Panc1 (cell line): Measurements from ENCODE around the gene GRHL1. TPM values are rescaled to one million over a fixed set of nuclear protein-coding genes. Genes with fewer than 3 reads are reported as not detected.

ENCODE experiments used
- ATAC-seq: fragments of 200-7000 bp; cut with Tn5 transposase; 2 replicates; pipeline ENCODE4 v1.9.1; 2020; ENCODE audit warnings: mild to moderate bottlenecking, moderate library complexity
- BruUV-seq: library from RNA; stranded (reverse); fragments of 400-500 nt; replicated peaks from 2 replicates; lab custom pipeline; 2021; lab: Mats Ljungman, UMichigan
- CTCF ChIA-PET: fragments of 300-600 bp; sonication (Branson Sonifier 250); formaldehyde crosslinking; loops from one replicate; lab custom pipeline; 2022; ENCODE audit warnings: antibody characterized with exemption; lab: Charles Lee
- POLR2A ChIA-PET: fragments of 300-600 bp; sonication (Branson Sonifier 250); formaldehyde crosslinking; loops from one replicate; lab custom pipeline; 2022; ENCODE audit warnings: antibody characterized with exemption; lab: Charles Lee
- DNase-seq: peaks from one replicate; pipeline ENCODE4 v3.0.0-alpha.2; 2010; ENCODE audit warnings: low read depth, low spot score
- H3K27ac ChIP-seq: 2 replicates; pipeline ENCODE4 v1.5.1; 2011; ENCODE audit warnings: mild to moderate bottlenecking, low read length, inconsistent platforms
- H3K27me3 ChIP-seq: fragments of 200-500 bp; sonication (Bioruptor generic); 2 replicates; pipeline ENCODE4 v1.6.0; 2014; ENCODE audit warnings: low read length, inconsistent platforms; ENCODE audit not compliant: control insufficient read depth, insufficient read depth
- H3K36me3 ChIP-seq: fragments of 200-500 bp; sonication (Bioruptor generic); 2 replicates; pipeline ENCODE4 v1.5.1; 2014; ENCODE audit warnings: inconsistent platforms, mild to moderate bottlenecking, low read length, moderate library complexity; ENCODE audit not compliant: control insufficient read depth, insufficient read depth
- H3K4me1 ChIP-seq: 2 replicates; pipeline ENCODE4 v1.5.1; 2011; ENCODE audit warnings: inconsistent platforms, mild to moderate bottlenecking, low read length, moderate library complexity; ENCODE audit not compliant: control insufficient read depth, insufficient read depth
- H3K4me3 ChIP-seq, 2 experiments: 2 replicates each; pipeline ENCODE4 v1.5.1; 2011 to 2012; ENCODE audit warnings: low read depth in 2 of 2, low read length in 2 of 2, mild to moderate bottlenecking in 2 of 2, inconsistent platforms in 1 of 2, moderate library complexity in 1 of 2
- H3K9me3 ChIP-seq: fragments of 200-500 bp; sonication (Bioruptor generic); 2 replicates; pipeline ENCODE4 v1.5.1; 2014; ENCODE audit warnings: low read depth, mild to moderate bottlenecking, inconsistent platforms, low read length, moderate library complexity; ENCODE audit not compliant: control insufficient read depth, insufficient read depth
- CTCF ChIP-seq: fragments of 450-650 bp; IDR thresholded peaks from 2 replicates; pipeline ENCODE4 v1.5.1; 2017; ENCODE audit warnings: mild to moderate bottlenecking
- POLR2AphosphoS5 ChIP-seq: IDR thresholded peaks from 2 replicates; pipeline ENCODE4 v1.6.1; 2012; ENCODE audit warnings: mild to moderate bottlenecking, low read depth, low read length, moderate library complexity
- SIN3A ChIP-seq: IDR thresholded peaks from 2 replicates; pipeline ENCODE4 v1.6.1; 2012; ENCODE audit warnings: low read depth, mild to moderate bottlenecking, low read length, moderate library complexity, borderline replicate concordance; ENCODE audit not compliant: insufficient read depth
- TCF7L2 ChIP-seq: IDR thresholded peaks from 2 replicates; pipeline ENCODE4 v1.6.1; 2011; ENCODE audit warnings: mild to moderate bottlenecking, low read depth, low read length, inconsistent platforms
- in situ Hi-C: cut with HindIII; loops from 2 replicates; pipeline ENCODE4 v1.10.0; 2016; ENCODE audit warnings: low sequenced_read_pairs, low pct_unique_long_range_greater_than_20kb
- intact Hi-C: fragments of 100-400 bp; cut with micrococcal nuclease; formaldehyde crosslinking; loops from one replicate; pipeline ENCODE4 v1.10.0; 2022; ENCODE audit not compliant: unreplicated experiment
- total RNA-seq: library from RNA; stranded (reverse); gene quantifications from one replicate; pipeline ENCODE4 v1.2.1, GENCODE V29; 2021; ENCODE audit not compliant: unreplicated experiment
- TF ChIP-seq, protein P1 (sequence below), 2 experiments: IDR thresholded peaks; 2 replicates each; pipeline ENCODE4 v1.6.1; 2011 to 2012; ENCODE audit warnings: low read depth in 2 of 2, control low read depth in 1 of 2, low read length in 1 of 2, mild to moderate bottlenecking in 1 of 2, moderate library complexity in 1 of 2; ENCODE audit not compliant: insufficient read depth in 1 of 2

GRHL1 gene
- total RNA-seq, 1 experiment from 2014 or later: 4.7 TPM

GRCh38 chr2:10019174-10019573, 67.7 kb downstream of the GRHL1 start:
- Histone ChIP-seq H3K36me3 (no peaks in the 10 kb centered on the region), H3K4me1 (no peaks in the 10 kb centered on the region), H3K9me3 (no peaks in the 10 kb centered on the region), H3K27me3 (no peaks in the 10 kb centered on the region), H3K27ac (no peak overlapping the region), H3K4me3 (no peak overlapping the region)
- DNase-seq (no peak), ATAC-seq (no peak)
- CTCF ChIA-PET: no interaction called here
- BruUV-seq: no TSS peak
- in situ Hi-C loops: no loop called here
- POLR2A ChIA-PET: no interaction called here
- TF ChIP-seq CTCF: no peak
- TF ChIP-seq, protein P1, sequence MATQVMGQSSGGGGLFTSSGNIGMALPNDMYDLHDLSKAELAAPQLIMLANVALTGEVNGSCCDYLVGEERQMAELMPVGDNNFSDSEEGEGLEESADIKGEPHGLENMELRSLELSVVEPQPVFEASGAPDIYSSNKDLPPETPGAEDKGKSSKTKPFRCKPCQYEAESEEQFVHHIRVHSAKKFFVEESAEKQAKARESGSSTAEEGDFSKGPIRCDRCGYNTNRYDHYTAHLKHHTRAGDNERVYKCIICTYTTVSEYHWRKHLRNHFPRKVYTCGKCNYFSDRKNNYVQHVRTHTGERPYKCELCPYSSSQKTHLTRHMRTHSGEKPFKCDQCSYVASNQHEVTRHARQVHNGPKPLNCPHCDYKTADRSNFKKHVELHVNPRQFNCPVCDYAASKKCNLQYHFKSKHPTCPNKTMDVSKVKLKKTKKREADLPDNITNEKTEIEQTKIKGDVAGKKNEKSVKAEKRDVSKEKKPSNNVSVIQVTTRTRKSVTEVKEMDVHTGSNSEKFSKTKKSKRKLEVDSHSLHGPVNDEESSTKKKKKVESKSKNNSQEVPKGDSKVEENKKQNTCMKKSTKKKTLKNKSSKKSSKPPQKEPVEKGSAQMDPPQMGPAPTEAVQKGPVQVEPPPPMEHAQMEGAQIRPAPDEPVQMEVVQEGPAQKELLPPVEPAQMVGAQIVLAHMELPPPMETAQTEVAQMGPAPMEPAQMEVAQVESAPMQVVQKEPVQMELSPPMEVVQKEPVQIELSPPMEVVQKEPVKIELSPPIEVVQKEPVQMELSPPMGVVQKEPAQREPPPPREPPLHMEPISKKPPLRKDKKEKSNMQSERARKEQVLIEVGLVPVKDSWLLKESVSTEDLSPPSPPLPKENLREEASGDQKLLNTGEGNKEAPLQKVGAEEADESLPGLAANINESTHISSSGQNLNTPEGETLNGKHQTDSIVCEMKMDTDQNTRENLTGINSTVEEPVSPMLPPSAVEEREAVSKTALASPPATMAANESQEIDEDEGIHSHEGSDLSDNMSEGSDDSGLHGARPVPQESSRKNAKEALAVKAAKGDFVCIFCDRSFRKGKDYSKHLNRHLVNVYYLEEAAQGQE (IDR thresholded peaks at IDR 0.05; ENCODE audit: insufficient read depth in 1 of 2, low read depth in 2 of 2, low read length in 1 of 2): no peak
- TF ChIP-seq SIN3A: no peak
- no peak for TF ChIP-seq TCF7L2
- no peak for TF ChIP-seq POLR2AphosphoS5
- intact Hi-C loops: no loop called here

- in situ Hi-C loops: no loop called here
- H3K9me3 ChIP-seq: no peaks in the 10 kb centered on the region
- CTCF ChIA-PET: interaction anchor here (0.6 to 1.1 kb wide), 2 partner anchors 36 to 52 kb away, joined by 3 to 8 read pairs; no protein-coding TSS in a partner anchor
- intact Hi-C loops: no loop called here
- no peaks in the 10 kb centered on the region for H3K36me3 ChIP-seq
- POLR2A ChIA-PET: no interaction called here
- no peak for DNase-seq
- no peak for ATAC-seq
- BruUV-seq: no TSS peak
- H3K4me3 ChIP-seq: no peak overlapping the region
- TF ChIP-seq CTCF: no peak
- TF ChIP-seq POLR2AphosphoS5: no peak
- TF ChIP-seq, protein P1 (IDR thresholded peaks at IDR 0.05; ENCODE audit: insufficient read depth in 1 of 2, low read depth in 2 of 2, low read length in 1 of 2): no peak
- TF ChIP-seq TCF7L2: no peak
- TF ChIP-seq SIN3A: no peak
- H3K27me3 ChIP-seq: no peaks in the 10 kb centered on the region
- no peak overlapping the region for H3K27ac ChIP-seq
- no peaks in the 10 kb centered on the region for H3K4me1 ChIP-seq
Measured at GRCh38 chr2:10019602-10020400, 68.3 kb downstream of the GRHL1 start.
